T follicular helper cell (primary cell): ENCODE results near the gene PTPRG.

Experiments
- DNase-seq: peaks from one replicate; pipeline ENCODE4 v3.0.0-alpha.2; 2020; ENCODE audit warnings: low read depth

PTPRG gene

GRCh38 chr3:61929617-61930016 is 368.2 kb downstream of the PTPRG start:
- DNase-seq, result no peak

GRCh38 chr3:61932499-61932898 is 371.1 kb downstream of the PTPRG start:
- DNase-seq, result no peak

GRCh38 chr3:61933798-61934504 is 372.6 kb downstream of the PTPRG start:
- no peak for DNase-seq

- no peak for DNase-seq
Observed at GRCh38 chr3:61934505-61934871, 373.1 kb downstream of the PTPRG start.

- DNase-seq, result no peak
Observed at GRCh38 chr3:61935814-61936213, 374.4 kb downstream of the PTPRG start.

- no peak for DNase-seq
Observed at GRCh38 chr3:61936344-61936937, 375.1 kb downstream of the PTPRG start.

GRCh38 chr3:61937477-61937876 is 376.1 kb downstream of the PTPRG start:
- DNase-seq, result no peak

- no peak for DNase-seq
Observed at GRCh38 chr3:61938878-61939549, 377.6 kb downstream of the PTPRG start.

GRCh38 chr3:61940236-61940635 is 378.9 kb downstream of the PTPRG start:
- no peak for DNase-seq

GRCh38 chr3:61943975-61944374 is 382.6 kb downstream of the PTPRG start:
- DNase-seq, result no peak

GRCh38 chr3:61944726-61945125 is 383.4 kb downstream of the PTPRG start:
- no peak for DNase-seq

GRCh38 chr3:61945657-61946056 is 384.3 kb downstream of the PTPRG start:
- no peak for DNase-seq

GRCh38 chr3:61946570-61947324 is 385.4 kb downstream of the PTPRG start:
- DNase-seq, result no peak

- no peak for DNase-seq
Observed at GRCh38 chr3:61947456-61947855, 386.1 kb downstream of the PTPRG start.

- DNase-seq, result no peak
Observed at GRCh38 chr3:61948699-61949305, 387.4 kb downstream of the PTPRG start.

GRCh38 chr3:61954097-61954540 is 392.7 kb downstream of the PTPRG start:
- no peak for DNase-seq

- DNase-seq, result no peak
Observed at GRCh38 chr3:61955483-61955882, 394.1 kb downstream of the PTPRG start.

- no peak for DNase-seq
Observed at GRCh38 chr3:61956236-61956635, 394.9 kb downstream of the PTPRG start.

- no peak for DNase-seq
Observed at GRCh38 chr3:61957259-61957658, 395.9 kb downstream of the PTPRG start.

GRCh38 chr3:61960976-61961375 is 399.6 kb downstream of the PTPRG start:
- no peak for DNase-seq

- DNase-seq, result no peak
Observed at GRCh38 chr3:61961900-61962299, 400.5 kb downstream of the PTPRG start.

- no peak for DNase-seq
Observed at GRCh38 chr3:61964566-61964965, 403.2 kb downstream of the PTPRG start.
